SK-N-SH (cell line): ENCODE data around the gene ABCG1.

Experiments
- EP300 ChIP-seq, 2 experiments: IDR thresholded peaks; 2 replicates each; pipeline versions ENCODE4 v1.4.0 to v1.6.1; 2012; ENCODE audit warnings: borderline replicate concordance in 1 of 2, low read depth in 1 of 2, low read length in 1 of 2
- MXI1 ChIP-seq: IDR thresholded peaks from 2 replicates; pipeline ENCODE4 v1.6.1; 2012; ENCODE audit warnings: mild to moderate bottlenecking, low read depth, low read length, improper control_type of control experiment
- SMC3 ChIP-seq: IDR thresholded peaks from 2 replicates; pipeline ENCODE4 v1.6.1; 2012; ENCODE audit warnings: low read depth, low read length, improper control_type of control experiment
- TF ChIP-seq, protein P1 (sequence below): fragments of 200-600 bp; sonication (generic); IDR thresholded peaks from 2 replicates; pipeline ENCODE4 v1.6.1; 2017; ENCODE audit warnings: antibody characterized with exemption, mild to moderate bottlenecking, moderate library complexity

DNA sequence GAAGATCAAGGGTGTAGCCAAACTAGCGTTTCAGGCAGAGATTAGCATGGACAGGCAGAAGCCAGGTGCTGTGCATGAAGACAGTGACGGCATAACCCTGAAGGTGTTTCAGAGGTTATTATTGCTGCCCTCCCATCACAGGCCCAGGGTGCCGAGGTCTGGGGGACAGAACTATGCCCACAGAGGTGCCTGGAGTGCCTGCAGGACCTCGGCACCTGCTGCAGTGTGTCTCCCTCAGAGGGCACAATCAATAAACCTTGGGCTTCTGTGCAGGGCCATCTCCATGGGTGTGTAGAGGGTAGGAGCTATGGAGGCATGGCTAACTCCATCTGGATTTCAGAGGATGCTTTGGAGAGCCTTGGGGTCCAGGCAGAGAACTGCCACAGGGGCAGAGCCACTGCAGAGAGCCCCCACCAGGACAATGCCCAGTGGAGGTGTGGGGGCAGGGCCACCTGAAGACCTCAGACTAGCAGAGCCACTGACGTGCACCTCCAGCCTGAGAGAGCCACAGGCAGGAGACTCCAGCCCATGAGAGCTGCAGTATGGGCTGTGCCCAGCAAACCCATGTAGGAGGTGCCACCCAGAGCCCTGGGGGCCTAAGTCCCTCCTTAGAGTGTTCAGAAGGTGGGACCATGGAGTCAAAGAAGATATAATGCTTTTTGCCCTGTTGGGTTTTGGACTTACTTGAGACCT lies 5.7 kb upstream of the ABCG1 start:
- TF ChIP-seq, protein P1, sequence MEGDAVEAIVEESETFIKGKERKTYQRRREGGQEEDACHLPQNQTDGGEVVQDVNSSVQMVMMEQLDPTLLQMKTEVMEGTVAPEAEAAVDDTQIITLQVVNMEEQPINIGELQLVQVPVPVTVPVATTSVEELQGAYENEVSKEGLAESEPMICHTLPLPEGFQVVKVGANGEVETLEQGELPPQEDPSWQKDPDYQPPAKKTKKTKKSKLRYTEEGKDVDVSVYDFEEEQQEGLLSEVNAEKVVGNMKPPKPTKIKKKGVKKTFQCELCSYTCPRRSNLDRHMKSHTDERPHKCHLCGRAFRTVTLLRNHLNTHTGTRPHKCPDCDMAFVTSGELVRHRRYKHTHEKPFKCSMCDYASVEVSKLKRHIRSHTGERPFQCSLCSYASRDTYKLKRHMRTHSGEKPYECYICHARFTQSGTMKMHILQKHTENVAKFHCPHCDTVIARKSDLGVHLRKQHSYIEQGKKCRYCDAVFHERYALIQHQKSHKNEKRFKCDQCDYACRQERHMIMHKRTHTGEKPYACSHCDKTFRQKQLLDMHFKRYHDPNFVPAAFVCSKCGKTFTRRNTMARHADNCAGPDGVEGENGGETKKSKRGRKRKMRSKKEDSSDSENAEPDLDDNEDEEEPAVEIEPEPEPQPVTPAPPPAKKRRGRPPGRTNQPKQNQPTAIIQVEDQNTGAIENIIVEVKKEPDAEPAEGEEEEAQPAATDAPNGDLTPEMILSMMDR = no peak
- no peak for TF ChIP-seq MXI1
- no peak for TF ChIP-seq EP300 (IDR thresholded peaks at IDR 0.05; ENCODE audit: borderline replicate concordance in 1 of 2, low read depth in 1 of 2, low read length in 1 of 2)
- no peak for TF ChIP-seq SMC3
